Measurements from ENCODE around the gene ZNRF1.

GRCh38 chr16:75079346-75079926 lies 80.6 kb downstream of the ZNRF1 start:
- TF ChIP-seq, protein P1, sequence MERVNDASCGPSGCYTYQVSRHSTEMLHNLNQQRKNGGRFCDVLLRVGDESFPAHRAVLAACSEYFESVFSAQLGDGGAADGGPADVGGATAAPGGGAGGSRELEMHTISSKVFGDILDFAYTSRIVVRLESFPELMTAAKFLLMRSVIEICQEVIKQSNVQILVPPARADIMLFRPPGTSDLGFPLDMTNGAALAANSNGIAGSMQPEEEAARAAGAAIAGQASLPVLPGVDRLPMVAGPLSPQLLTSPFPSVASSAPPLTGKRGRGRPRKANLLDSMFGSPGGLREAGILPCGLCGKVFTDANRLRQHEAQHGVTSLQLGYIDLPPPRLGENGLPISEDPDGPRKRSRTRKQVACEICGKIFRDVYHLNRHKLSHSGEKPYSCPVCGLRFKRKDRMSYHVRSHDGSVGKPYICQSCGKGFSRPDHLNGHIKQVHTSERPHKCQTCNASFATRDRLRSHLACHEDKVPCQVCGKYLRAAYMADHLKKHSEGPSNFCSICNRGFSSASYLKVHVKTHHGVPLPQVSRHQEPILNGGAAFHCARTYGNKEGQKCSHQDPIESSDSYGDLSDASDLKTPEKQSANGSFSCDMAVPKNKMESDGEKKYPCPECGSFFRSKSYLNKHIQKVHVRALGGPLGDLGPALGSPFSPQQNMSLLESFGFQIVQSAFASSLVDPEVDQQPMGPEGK (CRISPR knock-in tag; IDR thresholded peaks at IDR 0.05; ENCODE audit: borderline replicate concordance), result no peak
- TF ChIP-seq, protein P2, sequence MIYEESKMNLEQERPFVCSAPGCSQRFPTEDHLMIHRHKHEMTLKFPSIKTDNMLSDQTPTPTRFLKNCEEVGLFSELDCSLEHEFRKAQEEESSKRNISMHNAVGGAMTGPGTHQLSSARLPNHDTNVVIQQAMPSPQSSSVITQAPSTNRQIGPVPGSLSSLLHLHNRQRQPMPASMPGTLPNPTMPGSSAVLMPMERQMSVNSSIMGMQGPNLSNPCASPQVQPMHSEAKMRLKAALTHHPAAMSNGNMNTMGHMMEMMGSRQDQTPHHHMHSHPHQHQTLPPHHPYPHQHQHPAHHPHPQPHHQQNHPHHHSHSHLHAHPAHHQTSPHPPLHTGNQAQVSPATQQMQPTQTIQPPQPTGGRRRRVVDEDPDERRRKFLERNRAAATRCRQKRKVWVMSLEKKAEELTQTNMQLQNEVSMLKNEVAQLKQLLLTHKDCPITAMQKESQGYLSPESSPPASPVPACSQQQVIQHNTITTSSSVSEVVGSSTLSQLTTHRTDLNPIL (CRISPR knock-in tag; IDR thresholded peaks at IDR 0.05; ENCODE audit: low read depth), result no peak

All from SK-N-SH treated with all-trans-retinoic acid at 6 μM for 48 hours (cell line).